PC-9 (cell line): ENCODE measurements around the gene TTC24. TPM values are rescaled to one million over a fixed set of nuclear protein-coding genes. Genes with fewer than 3 reads are reported as not detected.

Experiments
- BruUV-seq: library from RNA; stranded (reverse); fragments of 400-500 nt; replicated peaks from 2 replicates; lab custom pipeline; 2021; lab: Mats Ljungman, UMichigan
- CTCF ChIA-PET: fragments of 300-600 bp; sonication (Branson Sonifier 250); formaldehyde crosslinking; loops from one replicate; lab custom pipeline; 2022; ENCODE audit warnings: antibody characterized with exemption; lab: Charles Lee
- POLR2A ChIA-PET: fragments of 300-600 bp; sonication (Branson Sonifier 250); formaldehyde crosslinking; loops from one replicate; lab custom pipeline; 2022; ENCODE audit warnings: antibody characterized with exemption; ENCODE audit not compliant: unreplicated experiment; lab: Charles Lee
- DNase-seq, 2 experiments: peaks; one replicate each; pipeline versions ENCODE4 v3.0.0 to v3.0.0-alpha.2; 2015 to 2022; ENCODE audit warnings: mixed read lengths in 1 of 2
- H2AFZ ChIP-seq: fragments of 200-600 bp; sonication (generic); 2 replicates; pipeline ENCODE4 v1.8.1; 2017; ENCODE audit warnings: antibody characterized with exemption
- H3F3A ChIP-seq: fragments of 200-600 bp; sonication (generic); 2 replicates; pipeline ENCODE4 v1.8.1; 2017; ENCODE audit warnings: antibody characterized with exemption, mild to moderate bottlenecking, low read depth; ENCODE audit not compliant: insufficient read depth
- H3K27ac ChIP-seq: fragments of 200-600 bp; sonication (generic); 2 replicates; pipeline ENCODE4 v1.6.1; 2016; ENCODE audit warnings: mixed run types
- H3K27me3 ChIP-seq: fragments of 200-600 bp; sonication (generic); 2 replicates; pipeline ENCODE4 v1.6.1; 2016; ENCODE audit warnings: low read depth, mixed run types; ENCODE audit not compliant: insufficient read depth
- H3K36me3 ChIP-seq: fragments of 200-600 bp; sonication (generic); 2 replicates; pipeline ENCODE4 v1.6.1; 2016; ENCODE audit warnings: low read depth, mixed run types
- H3K4me1 ChIP-seq: fragments of 200-600 bp; sonication (generic); replicated peaks from 2 replicates; pipeline ENCODE4 v1.6.1; 2016; ENCODE audit warnings: mixed run types; ENCODE audit not compliant: insufficient read depth
- H3K4me2 ChIP-seq: fragments of 200-600 bp; sonication (generic); 2 replicates; pipeline ENCODE4 v1.6.1; 2017; ENCODE audit warnings: mixed run types
- H3K4me3 ChIP-seq: fragments of 200-600 bp; sonication (generic); 2 replicates; pipeline ENCODE4 v1.6.1; 2016; ENCODE audit warnings: mixed run types
- H3K79me2 ChIP-seq: fragments of 200-600 bp; sonication (generic); 2 replicates; pipeline ENCODE4 v1.6.1; 2017; ENCODE audit warnings: low read depth, mixed run types
- H3K9me2 ChIP-seq: fragments of 200-600 bp; sonication (generic); 2 replicates; pipeline ENCODE4 v1.8.1; 2017; ENCODE audit warnings: mild to moderate bottlenecking; ENCODE audit not compliant: insufficient read depth
- H3K9me3 ChIP-seq: fragments of 200-600 bp; sonication (generic); 2 replicates; pipeline ENCODE4 v1.8.1; 2016; ENCODE audit warnings: low read depth; ENCODE audit not compliant: insufficient read depth
- H4K20me1 ChIP-seq: fragments of 200-600 bp; sonication (generic); 2 replicates; pipeline ENCODE4 v1.8.1; 2017; ENCODE audit not compliant: insufficient read depth
- CTCF ChIP-seq: fragments of 200-600 bp; sonication (generic); conservative IDR thresholded peaks from 2 replicates; pipeline ENCODE4 v1.6.1; 2017; ENCODE audit warnings: mixed run types, antibody characterized with exemption, mild to moderate bottlenecking, moderate library complexity
- EZH2 ChIP-seq: fragments of 200-600 bp; sonication (generic); IDR thresholded peaks from 2 replicates; pipeline ENCODE4 v1.8.0; 2017; ENCODE audit warnings: antibody characterized with exemption, low read depth
- intact Hi-C: fragments of 100-400 bp; cut with micrococcal nuclease; formaldehyde crosslinking; loops from one replicate; pipeline ENCODE4 v1.10.0; 2022; ENCODE audit not compliant: unreplicated experiment
- total RNA-seq: library from RNA; stranded (reverse); gene quantifications from 2 replicates; pipeline ENCODE4 v1.2.3, GENCODE V29; 2021

TTC24 gene
- total RNA-seq, 1 experiment from 2014 or later = not detected

- H4K20me1 ChIP-seq = no peaks in the 10 kb centered on the region
- peaks cover 30% of the 10 kb centered on the region for H3K36me3 ChIP-seq
- no peak overlapping the region for H3K4me2 ChIP-seq
- CTCF ChIA-PET = no interaction called here
- intact Hi-C loops = no loop called here
- no peak overlapping the region for H2AFZ ChIP-seq
- H3K4me3 ChIP-seq = no peak overlapping the region
- POLR2A ChIA-PET = no interaction called here
- H3K27me3 ChIP-seq = no peaks in the 10 kb centered on the region
- no peaks in the 10 kb centered on the region for H3F3A ChIP-seq
- no TSS peak for BruUV-seq
- H3K79me2 ChIP-seq = no peaks in the 10 kb centered on the region
- no peaks in the 10 kb centered on the region for H3K9me3 ChIP-seq
- TF ChIP-seq CTCF (no peak), EZH2 (no peak)
- no peaks in the 10 kb centered on the region for H3K9me2 ChIP-seq
- H3K27ac ChIP-seq = no peak overlapping the region
- H3K4me1 ChIP-seq = no peaks in the 10 kb centered on the region
- DNase-seq = no peak
Observed at GRCh38 chr1:156560585-156561163, 18.8 kb upstream of the TTC24 start.

- Histone ChIP-seq H3K79me2 (peaks cover 9% of the 10 kb centered on the region), H3K27me3 (no peaks in the 10 kb centered on the region), H3K9me2 (no peaks in the 10 kb centered on the region), H3K4me1 (peaks cover 4% of the 10 kb centered on the region), H3K27ac (no peak overlapping the region), H3K36me3 (peaks cover 31% of the 10 kb centered on the region), H2AFZ (no peak overlapping the region), H3K4me2 (no peak overlapping the region), H3F3A (no peaks in the 10 kb centered on the region), H3K9me3 (no peaks in the 10 kb centered on the region), H4K20me1 (no peaks in the 10 kb centered on the region), H3K4me3 (no peak overlapping the region)
- ChIA-PET POLR2A (interaction anchor here (0.5 kb wide), 1 partner anchor 99 kb away, joined by 4 read pairs; no protein-coding TSS in a partner anchor), CTCF (no interaction called here)
- DNase-seq = no peak
- no TSS peak for BruUV-seq
- intact Hi-C loops = no loop called here
- no peak for TF ChIP-seq EZH2
- no peak for TF ChIP-seq CTCF
Observed at GRCh38 chr1:156565519-156565918, 14.0 kb upstream of the TTC24 start.

GRCh38 chr1:156566436-156566835 lies 13.1 kb upstream of the TTC24 start:
- H2AFZ ChIP-seq = no peak overlapping the region
- no TSS peak for BruUV-seq
- no peak overlapping the region for H3K4me2 ChIP-seq
- ChIA-PET POLR2A (interaction anchor here (0.6 kb wide), 1 partner anchor 48 kb away, joined by 3 read pairs; no protein-coding TSS in a partner anchor), CTCF (interaction anchor here (0.6 kb wide), 1 partner anchor 35 kb away, joined by 3 read pairs; no protein-coding TSS in a partner anchor)
- intact Hi-C loops = no loop called here
- peaks cover 26% of the 10 kb centered on the region for H3K36me3 ChIP-seq
- no peak overlapping the region for H3K4me3 ChIP-seq
- no peak overlapping the region for H3K27ac ChIP-seq
- no peak for TF ChIP-seq CTCF
- TF ChIP-seq EZH2 = no peak
- H3K9me2 ChIP-seq = no peaks in the 10 kb centered on the region
- H3K9me3 ChIP-seq = no peaks in the 10 kb centered on the region
- no peaks in the 10 kb centered on the region for H4K20me1 ChIP-seq
- H3K79me2 ChIP-seq = peaks cover 15% of the 10 kb centered on the region
- H3F3A ChIP-seq = peaks cover 6% of the 10 kb centered on the region; the same call in 1 of the 2 replicates
- H3K4me1 ChIP-seq = peaks cover 13% of the 10 kb centered on the region
- DNase-seq = no peak
- no peaks in the 10 kb centered on the region for H3K27me3 ChIP-seq
